H1 (cell line): ENCODE data around the gene SPAG8.

ENCODE experiments used
- CBX5 ChIP-seq: fragments of 300-800, 300-1000 bp; sonication (generic); IDR thresholded peaks from 2 replicates; pipeline ENCODE4 v1.7.1; 2016; ENCODE audit warnings: antibody characterized with exemption, low read length, low read depth
- CHD1 ChIP-seq: IDR thresholded peaks from 2 replicates; pipeline ENCODE4 v1.6.1; 2012; ENCODE audit warnings: low read depth, low read length, improper control_type of control experiment
- CTCF ChIP-seq, 3 experiments: IDR thresholded peaks; 1 replicate in 2 of 3; 2 replicates in 1 of 3; pipeline versions ENCODE4 v1.5.1 to v1.6.1; 2011; ENCODE audit warnings: low read length in 3 of 3, mild to moderate bottlenecking in 3 of 3, inconsistent platforms in 2 of 3, low read depth in 1 of 3, moderate library complexity in 1 of 3; ENCODE audit not compliant: insufficient read depth in 1 of 3; ENCODE audit errors: control extremely low read depth in 1 of 3
- EP300 ChIP-seq, 2 experiments: IDR thresholded peaks; 1 replicate in 1 of 2; 2 replicates in 1 of 2; pipeline ENCODE4 v1.6.1; 2011 to 2012; ENCODE audit warnings: low read depth in 2 of 2, low read length in 2 of 2, mild to moderate bottlenecking in 2 of 2, borderline replicate concordance in 1 of 2, inconsistent platforms in 1 of 2, moderate library complexity in 1 of 2
- EZH2 ChIP-seq: fragments of 200-600 bp; sonication (generic); IDR thresholded peaks from 2 replicates; pipeline ENCODE4 v1.7.1; 2012; ENCODE audit warnings: low read depth, mild to moderate bottlenecking, moderate library complexity, low read length, inconsistent platforms; ENCODE audit not compliant: severe bottlenecking
- GABPA ChIP-seq: IDR thresholded peaks from 2 replicates; pipeline ENCODE4 v1.6.1; 2011; ENCODE audit warnings: mild to moderate bottlenecking, low read length, moderate library complexity, borderline replicate concordance; ENCODE audit not compliant: insufficient read depth
- KDM1A ChIP-seq: fragments of 200-600, 300-600 bp; sonication (generic); IDR thresholded peaks from 2 replicates; pipeline ENCODE4 v1.7.1; 2016; ENCODE audit warnings: mild to moderate bottlenecking, low read length, borderline replicate concordance
- MAX ChIP-seq: IDR thresholded peaks from 2 replicates; pipeline ENCODE4 v1.6.1; 2012; ENCODE audit warnings: inconsistent platforms
- POLR2A ChIP-seq, 2 experiments: IDR thresholded peaks; 1 replicate in 1 of 2; 2 replicates in 1 of 2; pipeline ENCODE4 v1.6.1; 2011; ENCODE audit warnings: low read depth in 2 of 2, low read length in 2 of 2, mild to moderate bottlenecking in 2 of 2; ENCODE audit errors: control extremely low read depth in 1 of 2
- SAP30 ChIP-seq: fragments of 300-600 bp; sonication (generic); IDR thresholded peaks from 2 replicates; pipeline ENCODE4 v1.7.1; 2012; ENCODE audit warnings: low read length, moderate library complexity, mild to moderate bottlenecking, inconsistent platforms; ENCODE audit not compliant: insufficient read depth, insufficient replicate concordance
- ZNF274 ChIP-seq: IDR thresholded peaks from 2 replicates; pipeline ENCODE4 v1.7.0; 2012; ENCODE audit warnings: low read length, borderline replicate concordance; ENCODE audit errors: extremely low read depth

GRCh38 chr9:35839926-35840325 lies 27.9 kb upstream of the SPAG8 start:
- TF ChIP-seq CTCF (IDR thresholded peaks at IDR 0.05; ENCODE audit: control extremely low read depth in 1 of 3, insufficient read depth in 1 of 3, low read depth in 1 of 3, low read length in 3 of 3) = no peak
- TF ChIP-seq EZH2 = no peak
- no peak for TF ChIP-seq MAX
- no peak for TF ChIP-seq ZNF274
- no peak for TF ChIP-seq CHD1
- no peak for TF ChIP-seq CBX5
- no peak for TF ChIP-seq KDM1A
- TF ChIP-seq GABPA = no peak
- TF ChIP-seq POLR2A (IDR thresholded peaks at IDR 0.05; ENCODE audit: control extremely low read depth in 1 of 2, low read depth in 2 of 2, low read length in 2 of 2) = no peak
- no peak for TF ChIP-seq EP300 (IDR thresholded peaks at IDR 0.05; ENCODE audit: borderline replicate concordance in 1 of 2, low read depth in 2 of 2, low read length in 2 of 2)
- TF ChIP-seq SAP30 = no peak
